Measurements from ENCODE around the gene CLTB. TPM values are rescaled to one million over a fixed set of nuclear protein-coding genes. Genes with fewer than 3 reads are reported as not detected.

Gene CLTB
- total and polyA plus RNA-seq, 2 of the 8 experiments (the other 6 are each of a cell fraction or from before 2014, with no cell fraction given), result 25.9 to 34.9 TPM

DNA sequence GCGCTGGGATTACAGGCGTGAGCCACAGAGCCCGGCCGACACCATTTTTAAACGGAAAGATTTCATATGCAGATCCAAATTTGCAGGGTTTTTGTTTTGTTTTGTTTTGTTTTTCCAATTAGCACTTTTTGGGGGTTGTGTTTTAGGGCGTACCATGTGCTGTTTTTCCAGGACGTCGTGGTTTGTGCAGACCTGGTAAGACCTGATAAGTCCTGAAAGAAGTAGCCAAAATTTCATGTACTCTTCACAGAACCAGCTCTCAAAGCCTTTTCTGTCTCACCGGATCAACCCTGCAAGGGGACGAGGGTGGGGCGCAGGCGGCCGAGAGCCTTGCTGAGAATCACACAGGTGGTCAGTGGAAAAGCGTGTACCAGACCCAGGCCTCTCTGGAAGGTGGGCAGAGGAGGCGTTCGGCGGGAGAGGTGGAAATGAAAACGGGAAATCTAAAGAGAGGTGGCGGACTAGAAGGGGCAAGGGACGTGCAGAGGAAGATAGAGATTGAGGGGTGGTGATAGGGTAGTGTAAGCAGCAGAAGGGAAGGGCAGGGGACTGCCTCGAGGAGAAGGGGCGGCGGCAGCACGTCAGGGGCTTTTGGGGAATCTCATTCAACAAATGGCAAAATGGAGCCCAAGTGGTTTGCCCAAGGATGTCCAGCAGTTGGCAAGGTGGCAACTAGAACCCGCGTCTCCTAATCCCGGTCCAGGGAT, 30.7 kb upstream of the CLTB start (continued):
- peak; percentile 30 for TF ChIP-seq SAP30 (IDR thresholded peaks at IDR 0.05; ENCODE audit: insufficient read depth, insufficient replicate concordance, low read length)
- TF ChIP-seq CHD2 (IDR thresholded peaks at IDR 0.05; ENCODE audit: low read length), result no peak
- TF ChIP-seq, protein P1, sequence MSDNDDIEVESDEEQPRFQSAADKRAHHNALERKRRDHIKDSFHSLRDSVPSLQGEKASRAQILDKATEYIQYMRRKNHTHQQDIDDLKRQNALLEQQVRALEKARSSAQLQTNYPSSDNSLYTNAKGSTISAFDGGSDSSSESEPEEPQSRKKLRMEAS (IDR thresholded peaks at IDR 0.05), result no peak; the same call in 1 of the 2 replicates
- no peak for TF ChIP-seq SIRT6 (IDR thresholded peaks at IDR 0.05; ENCODE audit: low read length)
- TF ChIP-seq TAF1 (IDR thresholded peaks at IDR 0.05; ENCODE audit: low read depth, low read length), result no peak
- TF ChIP-seq SP2 (IDR thresholded peaks at IDR 0.05; ENCODE audit: low read length), result no peak

All from H1 (cell line).